SK-N-SH treated with all-trans-retinoic acid at 6 μM for 48 hours (cell line): ENCODE data around the gene SELENON.

Source experiments
- BACH2 ChIP-seq: fragments of 250-450 bp; sonication (Bioruptor Pico); IDR thresholded peaks from 2 replicates; pipeline ENCODE4 v1.9.0; 2021; ENCODE audit warnings: mild to moderate bottlenecking, borderline replicate concordance
- GLIS3 ChIP-seq: fragments of 250-450 bp; sonication (Bioruptor Pico); IDR thresholded peaks from 2 replicates; pipeline ENCODE4 v1.5.0; 2020; ENCODE audit warnings: mild to moderate bottlenecking, moderate library complexity
- OSR1 ChIP-seq: fragments of 250-450 bp; sonication (Bioruptor Pico); IDR thresholded peaks from 2 replicates; pipeline ENCODE4 v1.8.0; 2022; ENCODE audit warnings: moderate library complexity, mild to moderate bottlenecking, inconsistent platforms
- PPARA ChIP-seq: fragments of 250-450 bp; sonication (Bioruptor Pico); IDR thresholded peaks from 2 replicates; pipeline ENCODE4 v1.5.0; 2020; ENCODE audit warnings: mild to moderate bottlenecking, borderline replicate concordance
- TCF4 ChIP-seq: fragments of 250-450 bp; sonication (Bioruptor Pico); IDR thresholded peaks from 2 replicates; pipeline ENCODE4 v1.8.0; 2021; ENCODE audit warnings: mild to moderate bottlenecking, moderate library complexity, borderline replicate concordance
- TOX ChIP-seq: fragments of 250-450 bp; sonication (Bioruptor Pico); IDR thresholded peaks from 2 replicates; pipeline ENCODE4 v1.8.0; 2021; ENCODE audit warnings: mild to moderate bottlenecking, moderate library complexity, borderline replicate concordance
- ZFP3 ChIP-seq: fragments of 250-450 bp; sonication (Bioruptor Pico); IDR thresholded peaks from 2 replicates; pipeline ENCODE4 v1.5.0; 2020; ENCODE audit warnings: mild to moderate bottlenecking, moderate library complexity
- ZFP30 ChIP-seq: fragments of 450-650 bp; formaldehyde crosslinking; IDR thresholded peaks from 2 replicates; pipeline ENCODE4 v1.5.0; 2022; ENCODE audit warnings: mild to moderate bottlenecking, moderate library complexity
- ZNF565 ChIP-seq: fragments of 450-650 bp; formaldehyde crosslinking; conservative IDR thresholded peaks from 2 replicates; pipeline ENCODE4 v1.5.0; 2020; ENCODE audit warnings: low read depth, mild to moderate bottlenecking, moderate library complexity
- ZNF8 ChIP-seq: fragments of 450-650 bp; formaldehyde crosslinking; IDR thresholded peaks from 2 replicates; pipeline ENCODE4 v1.5.0; 2020; ENCODE audit warnings: mild to moderate bottlenecking, moderate library complexity
- TF ChIP-seq, protein P1 (sequence below): fragments of 250-450 bp; sonication (Bioruptor Pico); IDR thresholded peaks from 2 replicates; pipeline ENCODE4 v1.8.0; 2020; ENCODE audit warnings: mild to moderate bottlenecking, moderate library complexity, borderline replicate concordance
- TF ChIP-seq, protein P2 (sequence below): fragments of 250-450 bp; sonication (Bioruptor Pico); IDR thresholded peaks from 2 replicates; pipeline ENCODE4 v1.5.1; 2020; ENCODE audit warnings: low read depth, mild to moderate bottlenecking, moderate library complexity
- TF ChIP-seq, protein P3 (sequence below): fragments of 250-450 bp; sonication (Bioruptor Pico); IDR thresholded peaks from 2 replicates; pipeline ENCODE4 v1.8.0; 2021; ENCODE audit warnings: low read depth, mild to moderate bottlenecking, moderate library complexity, borderline replicate concordance

DNA sequence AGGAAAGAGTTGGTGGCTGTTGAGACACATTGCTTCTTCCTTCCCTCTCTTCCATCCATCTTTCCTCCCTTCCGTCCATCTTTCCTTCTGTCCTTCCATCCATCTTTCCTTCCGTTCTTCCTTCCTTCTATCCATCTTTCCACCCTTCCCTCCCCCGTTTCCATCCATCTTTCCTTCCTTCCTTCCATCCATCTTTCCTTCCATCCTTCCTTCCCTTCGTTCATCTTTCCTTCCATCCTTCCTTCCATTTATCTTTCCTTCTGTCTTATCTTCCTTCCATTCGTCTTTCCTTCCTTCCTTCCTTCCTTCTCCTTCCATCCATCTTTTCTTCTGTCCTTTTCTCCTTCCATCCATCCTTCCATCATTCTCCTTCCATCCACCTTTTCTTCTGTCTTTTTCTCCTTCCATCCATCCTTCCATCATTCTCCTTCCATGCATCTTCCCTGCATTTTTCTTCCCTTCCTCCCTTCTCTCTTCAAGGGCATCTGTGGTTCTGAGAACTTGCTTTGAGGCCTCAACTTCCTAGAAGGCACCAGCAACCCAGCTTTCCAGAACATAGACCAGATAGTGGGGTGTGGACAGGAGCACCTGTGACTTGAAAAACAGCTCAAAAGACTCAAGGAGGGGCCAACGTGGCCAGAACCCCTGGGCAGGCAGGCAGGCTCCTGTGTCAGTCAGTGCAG, 48.9 kb upstream of the SELENON start:
- TF ChIP-seq, protein P1, sequence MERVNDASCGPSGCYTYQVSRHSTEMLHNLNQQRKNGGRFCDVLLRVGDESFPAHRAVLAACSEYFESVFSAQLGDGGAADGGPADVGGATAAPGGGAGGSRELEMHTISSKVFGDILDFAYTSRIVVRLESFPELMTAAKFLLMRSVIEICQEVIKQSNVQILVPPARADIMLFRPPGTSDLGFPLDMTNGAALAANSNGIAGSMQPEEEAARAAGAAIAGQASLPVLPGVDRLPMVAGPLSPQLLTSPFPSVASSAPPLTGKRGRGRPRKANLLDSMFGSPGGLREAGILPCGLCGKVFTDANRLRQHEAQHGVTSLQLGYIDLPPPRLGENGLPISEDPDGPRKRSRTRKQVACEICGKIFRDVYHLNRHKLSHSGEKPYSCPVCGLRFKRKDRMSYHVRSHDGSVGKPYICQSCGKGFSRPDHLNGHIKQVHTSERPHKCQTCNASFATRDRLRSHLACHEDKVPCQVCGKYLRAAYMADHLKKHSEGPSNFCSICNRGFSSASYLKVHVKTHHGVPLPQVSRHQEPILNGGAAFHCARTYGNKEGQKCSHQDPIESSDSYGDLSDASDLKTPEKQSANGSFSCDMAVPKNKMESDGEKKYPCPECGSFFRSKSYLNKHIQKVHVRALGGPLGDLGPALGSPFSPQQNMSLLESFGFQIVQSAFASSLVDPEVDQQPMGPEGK (CRISPR knock-in tag): no peak
- TF ChIP-seq ZNF565 (CRISPR knock-in tag) (no peak), TOX (CRISPR knock-in tag) (no peak), BACH2 (CRISPR knock-in tag) (no peak), OSR1 (no peak), TCF4 (CRISPR knock-in tag) (no peak), PPARA (CRISPR knock-in tag) (no peak), ZFP3 (CRISPR knock-in tag) (no peak), ZFP30 (no peak), GLIS3 (CRISPR knock-in tag) (no peak), ZNF8 (CRISPR knock-in tag) (no peak)
- TF ChIP-seq, protein P2, sequence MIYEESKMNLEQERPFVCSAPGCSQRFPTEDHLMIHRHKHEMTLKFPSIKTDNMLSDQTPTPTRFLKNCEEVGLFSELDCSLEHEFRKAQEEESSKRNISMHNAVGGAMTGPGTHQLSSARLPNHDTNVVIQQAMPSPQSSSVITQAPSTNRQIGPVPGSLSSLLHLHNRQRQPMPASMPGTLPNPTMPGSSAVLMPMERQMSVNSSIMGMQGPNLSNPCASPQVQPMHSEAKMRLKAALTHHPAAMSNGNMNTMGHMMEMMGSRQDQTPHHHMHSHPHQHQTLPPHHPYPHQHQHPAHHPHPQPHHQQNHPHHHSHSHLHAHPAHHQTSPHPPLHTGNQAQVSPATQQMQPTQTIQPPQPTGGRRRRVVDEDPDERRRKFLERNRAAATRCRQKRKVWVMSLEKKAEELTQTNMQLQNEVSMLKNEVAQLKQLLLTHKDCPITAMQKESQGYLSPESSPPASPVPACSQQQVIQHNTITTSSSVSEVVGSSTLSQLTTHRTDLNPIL (CRISPR knock-in tag): no peak
- TF ChIP-seq, protein P3, sequence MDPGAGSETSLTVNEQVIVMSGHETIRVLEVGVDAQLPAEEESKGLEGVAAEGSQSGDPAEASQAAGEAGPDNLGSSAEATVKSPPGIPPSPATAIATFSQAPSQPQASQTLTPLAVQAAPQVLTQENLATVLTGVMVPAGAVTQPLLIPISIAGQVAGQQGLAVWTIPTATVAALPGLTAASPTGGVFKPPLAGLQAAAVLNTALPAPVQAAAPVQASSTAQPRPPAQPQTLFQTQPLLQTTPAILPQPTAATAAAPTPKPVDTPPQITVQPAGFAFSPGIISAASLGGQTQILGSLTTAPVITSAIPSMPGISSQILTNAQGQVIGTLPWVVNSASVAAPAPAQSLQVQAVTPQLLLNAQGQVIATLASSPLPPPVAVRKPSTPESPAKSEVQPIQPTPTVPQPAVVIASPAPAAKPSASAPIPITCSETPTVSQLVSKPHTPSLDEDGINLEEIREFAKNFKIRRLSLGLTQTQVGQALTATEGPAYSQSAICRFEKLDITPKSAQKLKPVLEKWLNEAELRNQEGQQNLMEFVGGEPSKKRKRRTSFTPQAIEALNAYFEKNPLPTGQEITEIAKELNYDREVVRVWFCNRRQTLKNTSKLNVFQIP (CRISPR knock-in tag): no peak
